Activated CD4-positive, alpha-beta T cell treated with anti-CD3 and anti-CD28 coated beads, Interleukin-2, Interleukin-4, amounts not matched to agents 100 ng/mL and 50 ng/mL, durations not matched to agents 16 hours and 8 hours (primary cell): ENCODE data around the gene PDGFD.

ENCODE experiments used
- DNase-seq: peaks from one replicate; pipeline ENCODE4 v3.0.0-alpha.2; 2020; ENCODE audit warnings: low spot score

The PDGFD gene

GRCh38 chr11:103920933-103921332, 243.0 kb downstream of the PDGFD start:
- DNase-seq = no peak

GRCh38 chr11:103920449-103920848, 243.5 kb downstream of the PDGFD start:
- no peak for DNase-seq

GRCh38 chr11:103910721-103911120, 253.2 kb downstream of the PDGFD start:
- no peak for DNase-seq

- no peak for DNase-seq
These were observed 256.1 kb downstream of the PDGFD start for GRCh38 chr11:103907548-103908455.

GRCh38 chr11:103907136-103907535, 256.8 kb downstream of the PDGFD start:
- no peak for DNase-seq

- DNase-seq = no peak
These were observed 257.6 kb downstream of the PDGFD start for GRCh38 chr11:103906291-103906867.

GRCh38 chr11:103904324-103904667, 259.7 kb downstream of the PDGFD start:
- DNase-seq = no peak

GRCh38 chr11:103903621-103904323, 260.2 kb downstream of the PDGFD start:
- DNase-seq = no peak

GRCh38 chr11:103902994-103903393, 261.0 kb downstream of the PDGFD start:
- DNase-seq = no peak

- DNase-seq = no peak
These were observed 262.3 kb downstream of the PDGFD start for GRCh38 chr11:103901656-103902055.

GRCh38 chr11:103898577-103899336, 265.2 kb downstream of the PDGFD start:
- no peak for DNase-seq

- no peak for DNase-seq
These were observed 265.9 kb downstream of the PDGFD start for GRCh38 chr11:103898065-103898464.

- no peak for DNase-seq
These were observed 266.6 kb downstream of the PDGFD start for GRCh38 chr11:103897160-103897936.

GRCh38 chr11:103895106-103895505, 268.8 kb downstream of the PDGFD start:
- DNase-seq = no peak

- DNase-seq = no peak
These were observed 269.3 kb downstream of the PDGFD start for GRCh38 chr11:103894673-103895072.

- DNase-seq = no peak
These were observed 269.9 kb downstream of the PDGFD start for GRCh38 chr11:103894034-103894433.

- no peak for DNase-seq
These were observed 270.6 kb downstream of the PDGFD start for GRCh38 chr11:103893371-103893770.

GRCh38 chr11:103892603-103893002, 271.3 kb downstream of the PDGFD start:
- DNase-seq = no peak

- no peak for DNase-seq
These were observed 273.3 kb downstream of the PDGFD start for GRCh38 chr11:103890654-103891053.

GRCh38 chr11:103889679-103890078, 274.3 kb downstream of the PDGFD start:
- no peak for DNase-seq

GRCh38 chr11:103888541-103888951, 275.4 kb downstream of the PDGFD start:
- DNase-seq = no peak
